SKM-1 (cell line): ENCODE measurements around the gene TREML4.

Experiments
- DNase-seq: peaks from one replicate; lab custom pipeline; 2025; ENCODE audit not compliant: unreplicated experiment; lab: John Stamatoyannopoulos, UW

The TREML4 gene

DNA sequence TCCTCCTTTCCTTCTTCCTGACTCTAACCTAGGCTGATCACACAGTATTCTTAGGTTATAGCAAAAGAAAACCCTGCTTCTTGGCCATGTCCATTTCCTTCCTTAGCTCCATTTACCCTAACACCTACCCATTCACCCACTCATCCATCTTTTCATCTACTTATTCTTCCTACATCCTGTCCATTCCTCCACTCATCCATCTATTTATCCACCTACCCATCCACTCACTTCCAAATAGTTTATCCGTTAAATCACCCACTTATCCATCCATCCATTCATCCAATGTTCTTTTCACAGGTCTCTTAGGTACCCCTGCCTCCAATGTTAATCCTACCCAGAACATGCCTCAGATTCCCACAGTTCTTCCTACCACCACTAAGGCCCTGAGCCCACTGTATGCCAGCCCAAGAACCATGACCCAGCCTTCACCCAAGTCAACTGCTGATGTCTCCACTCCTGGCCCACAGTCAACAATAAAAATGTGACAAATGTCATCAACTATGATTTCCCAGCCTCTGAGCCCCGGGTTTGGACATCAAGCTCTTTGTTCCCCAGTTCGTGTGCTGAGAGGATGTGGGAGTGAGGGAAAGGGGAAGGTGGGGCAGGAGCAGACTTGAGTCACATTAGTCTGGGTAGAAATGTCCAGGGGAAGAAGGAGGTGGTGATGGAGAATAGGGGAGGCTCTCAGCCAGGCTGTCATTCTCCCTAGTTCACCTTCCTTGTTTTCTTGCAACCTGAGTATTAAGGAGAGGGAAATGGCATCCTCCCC, 24.4 kb downstream of the TREML4 start:
- DNase-seq: no peak

DNA sequence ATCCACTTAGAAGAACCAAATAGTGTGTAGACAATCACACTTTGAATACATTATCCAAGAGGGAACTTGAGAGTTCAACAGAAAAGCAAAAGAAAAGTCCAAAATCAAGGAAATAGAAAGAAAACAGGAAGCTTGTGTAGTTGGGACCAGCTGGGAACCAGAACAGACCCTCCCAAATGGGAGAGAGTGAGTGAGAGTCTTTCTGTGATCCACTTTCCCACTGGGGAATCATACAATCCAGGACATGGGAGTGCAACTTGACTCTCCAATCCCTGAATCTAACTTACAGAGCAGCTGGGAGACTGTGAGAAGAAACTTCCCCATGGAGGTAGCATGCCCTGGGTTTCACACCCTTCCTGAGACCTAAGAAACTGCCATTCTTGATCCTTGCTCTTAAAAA, 27.0 kb downstream of the TREML4 start:
- no peak for DNase-seq

DNA sequence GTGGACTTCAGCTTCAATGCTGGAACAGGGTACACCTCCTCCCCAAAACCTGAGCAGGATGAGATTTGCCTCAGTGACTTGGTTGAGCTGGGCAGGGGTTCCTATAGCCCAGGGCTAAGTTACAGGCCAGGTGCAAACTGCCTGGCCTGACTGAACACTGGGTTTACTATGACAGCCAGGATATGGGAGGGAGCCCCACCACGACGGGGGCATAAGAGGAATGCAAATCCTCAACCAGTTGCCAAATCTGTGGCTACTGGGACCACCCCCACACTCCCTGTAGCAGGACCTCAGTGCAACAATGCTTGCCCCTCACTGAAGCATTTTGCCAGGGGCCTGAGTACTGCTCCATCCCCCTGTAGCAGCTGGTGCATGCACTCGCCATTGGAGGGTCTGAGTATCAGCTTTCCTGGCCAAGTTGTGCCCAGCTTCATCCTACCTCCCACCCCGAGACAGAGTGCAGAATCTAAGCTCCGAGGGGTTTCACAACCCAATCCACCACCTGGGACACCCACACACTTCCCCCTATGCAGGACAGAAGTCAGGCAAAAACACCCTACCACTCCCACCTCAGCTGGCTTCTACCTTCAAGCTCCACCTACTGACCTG, 27.6 kb downstream of the TREML4 start:
- DNase-seq: no peak

DNA sequence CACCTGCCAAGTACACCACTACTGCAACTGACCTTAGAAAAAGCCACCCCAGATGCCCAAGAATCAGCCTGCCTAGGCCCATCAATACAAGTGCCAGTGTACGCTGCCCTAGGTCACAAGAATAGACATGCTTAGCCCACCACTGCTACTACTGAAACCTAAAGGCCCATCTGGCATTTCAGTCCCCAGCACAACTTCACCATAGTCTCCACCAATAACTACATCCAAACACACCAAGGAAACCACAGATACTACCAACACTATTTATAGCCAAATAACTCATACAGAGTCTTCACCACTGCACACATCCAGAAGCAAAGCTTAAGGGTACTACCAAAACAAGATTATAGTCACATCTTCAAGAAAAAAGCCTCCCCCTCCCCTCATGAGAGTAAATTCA, 28.2 kb downstream of the TREML4 start:
- no peak for DNase-seq

DNA sequence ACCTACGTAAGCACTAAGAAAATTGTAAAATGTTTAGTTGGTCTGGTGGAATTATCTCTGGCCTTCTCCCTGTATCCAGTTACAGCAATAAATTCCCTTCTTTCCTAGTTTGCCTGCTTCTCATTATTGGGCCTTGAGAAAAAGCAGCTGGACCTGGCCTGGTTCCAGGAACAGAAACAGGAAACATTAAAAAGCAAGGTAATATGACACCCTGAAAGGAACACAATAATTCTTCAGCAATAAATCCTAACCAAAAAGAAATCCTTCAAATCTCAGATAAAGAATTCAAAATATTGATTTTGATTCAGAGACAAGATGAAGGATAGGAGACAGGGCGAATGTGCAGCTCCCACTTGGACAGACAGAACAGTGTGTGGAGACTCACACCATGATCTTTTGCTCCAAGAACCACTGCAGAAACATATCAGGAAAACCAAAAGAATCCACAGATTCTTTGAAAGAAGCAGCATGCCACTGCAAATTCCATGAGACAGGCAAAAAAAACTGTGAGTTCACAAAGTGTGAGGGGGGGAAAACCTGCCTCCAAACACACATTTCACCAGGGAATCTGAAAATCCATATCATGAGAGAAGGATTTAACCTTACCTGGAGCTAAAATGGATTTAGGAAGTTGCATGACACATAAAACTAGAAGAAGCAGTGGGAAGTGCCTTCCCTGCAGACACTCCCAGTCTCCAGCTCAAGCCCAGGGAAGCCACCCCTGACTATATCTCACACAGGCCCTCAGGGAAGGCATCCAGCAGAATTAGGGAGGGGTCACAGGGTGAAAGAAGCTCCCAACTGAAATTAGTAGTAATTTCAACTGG, 29.4 kb downstream of the TREML4 start:
- no peak for DNase-seq

DNA sequence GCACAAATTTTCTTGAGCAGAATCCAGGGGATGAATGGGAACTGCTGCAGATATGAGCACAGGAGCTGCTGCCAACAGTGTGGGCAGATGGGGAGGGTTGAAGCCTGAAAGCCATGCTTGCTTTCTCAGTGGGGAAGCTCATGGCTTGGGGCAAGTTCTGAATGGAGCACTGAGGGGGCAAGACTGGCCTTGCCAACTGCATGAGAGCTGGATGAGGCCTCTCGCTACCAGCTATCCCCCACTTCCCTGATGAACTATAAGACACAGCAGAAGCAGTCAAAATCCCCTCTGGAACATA, 30.0 kb downstream of the TREML4 start:
- DNase-seq: no peak

DNA sequence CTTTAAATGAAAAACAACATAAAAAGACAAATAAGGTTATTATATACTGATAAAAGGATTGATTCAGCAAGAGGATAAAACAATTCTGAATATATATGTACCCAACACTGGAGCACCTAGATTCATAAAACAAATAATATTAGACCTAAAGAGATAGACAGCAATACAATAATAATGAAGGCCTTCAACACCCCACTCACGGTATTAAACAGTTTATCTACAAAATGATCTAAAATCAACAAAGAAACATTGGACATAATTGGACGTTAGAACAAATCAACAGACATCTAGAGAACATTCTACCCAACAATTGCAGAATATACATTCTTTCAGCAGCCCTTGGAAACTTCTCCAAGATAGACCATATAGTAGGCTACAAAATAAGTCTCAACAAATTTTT, 34.3 kb downstream of the TREML4 start:
- no peak for DNase-seq

DNA sequence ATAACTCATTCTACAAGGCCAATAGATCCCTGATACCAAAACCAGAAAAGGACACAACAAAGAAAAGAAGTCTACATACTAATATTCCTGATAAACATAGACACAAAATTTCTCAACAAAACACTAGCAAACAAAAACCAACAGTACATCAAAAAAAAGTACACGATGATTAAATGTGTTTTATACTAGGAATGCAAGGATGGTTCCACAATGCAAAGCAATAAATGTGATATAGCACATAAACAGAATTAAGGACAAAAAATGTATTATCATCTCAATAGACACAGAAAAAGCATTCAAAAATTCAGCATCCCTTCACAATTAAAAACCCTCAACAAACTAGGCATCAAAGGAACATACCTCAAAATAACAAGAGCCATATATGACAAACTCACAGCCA, 35.1 kb downstream of the TREML4 start:
- DNase-seq: no peak

DNA sequence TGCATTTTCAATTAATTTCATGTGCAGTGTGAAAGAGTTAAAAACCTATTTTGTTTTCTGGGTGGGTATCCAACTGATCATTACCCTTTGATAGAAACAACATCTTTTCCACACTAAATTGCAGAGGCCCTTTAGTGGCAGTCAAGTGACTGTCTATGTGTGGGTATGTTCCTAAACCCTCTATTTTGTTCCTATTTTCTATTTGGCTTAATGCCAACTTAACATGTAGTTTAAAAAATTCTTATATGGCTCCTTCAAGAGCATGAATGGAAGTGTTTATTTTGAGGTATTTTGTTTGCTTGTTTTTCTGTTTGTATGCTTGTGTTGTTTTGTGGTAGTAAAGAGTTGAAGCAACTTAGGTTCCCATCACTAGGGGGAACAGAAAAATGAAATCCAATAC, 38.4 kb downstream of the TREML4 start:
- DNase-seq: no peak

DNA sequence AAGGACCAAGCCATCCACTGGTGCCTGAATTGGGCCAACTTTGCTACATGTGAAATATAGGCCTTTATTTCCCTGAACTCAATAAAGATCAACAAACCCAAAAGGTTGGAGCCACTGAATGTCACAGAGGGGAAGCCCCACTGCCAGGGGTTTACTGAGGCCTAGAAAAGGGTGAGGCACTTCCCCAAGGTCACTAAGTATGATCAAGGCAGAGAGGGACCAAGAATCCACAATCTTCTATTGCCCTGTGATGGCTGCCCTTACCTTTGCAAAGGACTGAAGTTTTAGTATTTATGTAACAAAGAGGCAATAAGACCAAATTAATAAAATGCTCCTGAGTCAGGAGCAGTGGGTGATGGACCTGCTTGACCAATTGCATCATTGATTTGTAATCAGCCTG, 40.3 kb downstream of the TREML4 start:
- DNase-seq: no peak

DNA sequence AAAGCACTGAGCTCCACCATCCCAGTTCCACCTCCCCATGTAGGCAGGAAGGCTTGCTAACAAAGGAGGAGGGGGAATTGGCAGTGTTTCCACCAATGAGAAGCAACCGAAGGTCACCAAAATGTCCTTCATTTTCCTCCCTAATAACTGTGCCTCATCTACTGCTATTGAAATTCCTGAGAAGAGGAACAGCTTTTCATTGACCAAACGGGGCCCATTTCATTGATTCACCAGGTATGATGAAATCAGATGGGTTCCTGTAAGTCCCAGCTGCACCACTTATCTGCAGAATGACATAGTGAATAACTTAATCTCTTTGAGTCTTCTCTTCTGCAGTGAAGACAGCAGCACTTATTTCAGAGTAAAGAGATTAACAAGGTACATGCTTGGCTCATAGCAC, 41.0 kb downstream of the TREML4 start:
- DNase-seq: no peak

DNA sequence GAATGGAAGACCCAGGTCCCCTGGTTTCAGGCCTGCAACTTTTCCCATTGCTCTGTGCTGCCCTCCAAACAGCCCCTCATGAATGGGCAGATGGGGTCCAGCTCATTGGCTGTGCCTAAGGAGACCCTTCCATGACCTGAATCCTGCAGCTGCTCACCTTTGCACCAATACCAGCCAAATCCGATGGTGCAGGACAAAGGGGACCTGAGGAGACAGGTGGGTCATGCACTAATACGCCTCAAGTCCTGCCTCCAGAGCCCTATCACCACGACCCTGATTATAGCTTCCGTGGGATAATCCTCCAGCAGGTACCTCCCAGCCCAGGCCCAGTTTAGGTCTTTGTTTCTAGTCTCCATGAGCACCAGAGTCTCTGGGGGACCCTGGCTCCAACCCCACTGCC, 41.6 kb downstream of the TREML4 start:
- DNase-seq: no peak

DNA sequence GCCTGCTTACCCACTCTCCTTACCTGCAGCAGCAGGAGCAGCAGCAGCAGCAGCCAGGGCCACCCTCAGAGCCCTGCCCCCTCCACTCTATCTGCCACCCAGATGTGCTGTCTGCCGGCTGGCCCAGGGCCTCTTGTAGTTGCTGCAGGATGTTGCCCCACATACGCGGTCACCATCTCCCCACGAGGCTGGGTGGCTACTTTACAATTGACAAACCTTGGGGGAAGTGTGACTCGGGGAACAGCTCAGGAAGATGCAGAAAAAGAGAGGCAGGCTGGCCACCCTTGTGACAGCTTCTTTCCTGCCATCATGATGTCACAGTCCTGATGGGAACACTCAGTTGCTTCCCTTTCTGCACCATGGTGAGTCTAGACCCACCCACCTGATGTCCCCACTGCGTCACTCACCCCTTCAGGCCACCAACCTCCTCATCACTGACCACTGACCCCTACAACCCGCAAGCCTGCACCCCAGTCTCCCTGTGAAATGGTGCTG, 43.8 kb downstream of the TREML4 start:
- DNase-seq: peak; percentile 96

DNA sequence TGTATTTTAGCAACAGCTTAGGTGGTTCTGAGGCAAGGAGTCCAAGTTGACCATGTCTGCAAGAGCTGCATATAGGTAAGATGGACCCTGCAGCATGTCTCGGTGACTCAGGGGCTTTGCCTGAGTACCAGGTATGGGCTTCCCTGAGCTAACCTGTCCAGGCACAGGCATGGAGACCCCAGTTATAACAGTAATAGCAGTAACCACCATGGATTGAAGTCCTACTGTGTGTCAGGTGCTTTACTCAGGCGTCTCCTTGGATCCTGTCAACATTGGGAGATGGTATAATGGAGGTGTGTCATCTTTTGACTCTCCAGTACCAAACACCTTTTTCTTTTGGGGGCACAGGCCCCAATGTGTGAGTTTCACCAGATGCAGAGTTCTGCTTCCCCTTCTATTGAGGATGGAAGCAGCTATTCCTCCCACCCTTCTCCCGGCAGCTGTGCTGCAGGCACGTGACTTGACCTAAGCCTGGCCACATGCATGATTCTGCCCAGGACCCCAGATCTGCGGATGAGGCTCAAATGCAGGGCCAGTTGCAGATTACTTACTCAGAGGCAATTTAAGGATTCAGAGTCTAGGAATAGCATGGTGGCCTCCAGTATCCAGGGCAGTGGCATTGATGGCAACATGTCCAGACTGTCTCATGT, 44.6 kb downstream of the TREML4 start:
- DNase-seq: no peak

DNA sequence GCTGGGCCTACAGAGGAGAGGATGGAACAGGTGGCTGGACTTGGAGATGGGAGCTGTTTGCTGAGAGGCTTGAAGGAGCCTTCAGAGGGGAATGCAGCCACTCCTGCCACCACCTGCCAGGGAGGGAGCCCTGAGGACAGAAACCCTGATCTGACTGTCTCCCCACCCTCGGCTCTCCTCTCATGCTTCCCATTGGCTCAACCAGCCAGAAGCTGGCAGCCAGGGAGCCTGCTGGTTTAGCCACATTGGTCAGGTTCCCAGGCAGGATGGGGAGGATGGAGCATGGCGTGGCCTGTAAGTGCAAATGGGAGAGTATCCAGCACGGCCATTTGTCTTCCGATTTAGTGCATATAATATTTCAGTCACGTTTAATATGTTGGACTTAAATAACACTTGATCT, 45.6 kb downstream of the TREML4 start:
- no peak for DNase-seq

DNA sequence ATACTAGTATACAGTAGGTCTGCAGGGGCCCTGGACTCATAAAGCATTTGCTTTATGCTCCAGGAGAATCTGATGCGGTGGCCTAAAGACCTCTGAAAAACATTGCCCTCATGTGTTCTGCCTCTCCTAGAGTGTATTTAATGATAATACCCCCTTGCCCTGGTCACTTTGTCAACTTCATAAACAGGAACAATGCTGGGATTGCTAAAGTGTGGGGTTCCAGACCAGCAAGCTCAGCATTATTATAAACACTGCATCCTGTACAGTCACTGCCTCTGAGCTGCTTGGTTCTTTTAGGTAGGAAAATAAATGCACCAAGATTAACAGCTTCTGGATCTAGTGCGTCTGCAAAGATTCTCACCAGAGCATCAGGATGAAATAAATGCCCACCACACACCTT, 46.1 kb downstream of the TREML4 start:
- DNase-seq: no peak

DNA sequence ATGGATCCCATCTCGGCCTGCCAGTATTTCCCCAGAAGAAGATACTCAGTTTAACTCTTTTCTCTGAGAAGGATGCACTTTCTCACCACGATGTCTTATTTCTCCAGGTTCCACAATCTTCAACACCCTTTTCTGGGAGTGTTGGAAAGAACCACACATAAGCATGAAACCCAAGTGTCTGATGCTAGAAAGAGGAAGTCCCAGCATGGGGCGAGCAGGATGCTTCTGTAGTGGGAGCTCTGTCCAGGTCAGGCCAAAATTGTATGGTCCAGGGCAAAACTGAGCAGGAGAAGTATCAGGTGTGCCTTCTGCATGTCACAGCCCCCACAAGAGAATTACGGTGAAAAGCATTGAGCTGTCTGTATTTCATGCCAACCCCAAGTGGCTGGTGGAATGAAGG, 47.3 kb downstream of the TREML4 start:
- DNase-seq: no peak

DNA sequence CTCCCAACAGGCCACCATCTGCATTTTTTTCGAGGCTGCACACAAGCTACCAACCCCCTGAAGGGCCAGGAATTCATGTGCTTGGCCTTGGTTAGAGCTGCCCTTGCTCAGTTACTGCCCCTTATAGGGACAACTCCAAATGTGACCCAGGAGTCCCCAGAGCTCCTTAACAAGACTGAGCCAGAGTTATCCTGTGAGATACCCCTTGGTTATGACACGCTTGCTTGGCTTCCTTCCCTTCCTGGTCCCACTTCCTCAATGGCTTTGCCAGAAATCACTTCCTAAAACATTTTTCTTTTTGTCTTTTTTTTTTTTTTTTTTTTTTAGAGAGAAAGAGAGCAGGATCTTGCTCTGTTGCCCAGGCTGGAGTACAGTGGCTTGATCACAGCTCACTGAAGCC, 49.5 kb downstream of the TREML4 start:
- no peak for DNase-seq

DNA sequence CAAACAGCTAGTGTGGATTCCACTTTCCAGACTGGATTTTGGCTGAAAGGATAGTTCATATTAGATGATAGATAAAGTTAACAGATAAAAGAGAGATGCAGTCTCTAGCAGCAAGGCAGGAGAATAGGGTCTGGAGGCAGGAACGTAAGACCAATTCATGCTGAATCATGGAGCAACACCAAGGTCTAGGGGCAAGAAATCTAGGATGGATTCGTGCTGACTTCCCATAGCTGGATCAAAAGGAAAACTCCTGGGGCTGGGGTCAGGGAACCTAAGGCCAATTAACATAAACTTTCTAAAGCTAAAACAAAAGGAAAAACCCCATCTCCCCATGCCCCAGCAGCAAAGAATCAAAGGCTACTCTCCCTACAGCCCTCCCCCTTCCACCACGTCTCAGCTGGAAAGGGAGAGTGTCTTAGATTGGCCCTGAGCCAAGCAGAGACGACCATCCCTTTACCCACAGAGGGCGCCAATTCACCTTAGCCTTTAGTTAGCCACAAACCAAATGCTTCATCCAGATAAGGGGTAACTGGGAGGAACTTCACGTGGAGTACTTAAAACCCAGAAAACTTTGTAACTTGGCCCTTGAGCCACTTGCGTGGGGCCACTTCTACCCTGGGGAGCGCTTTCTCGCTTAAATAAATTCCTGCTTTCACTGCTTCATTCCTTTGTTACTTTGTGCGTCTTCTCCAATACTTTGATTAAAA, 50.7 kb downstream of the TREML4 start:
- DNase-seq: peak; percentile 80

DNA sequence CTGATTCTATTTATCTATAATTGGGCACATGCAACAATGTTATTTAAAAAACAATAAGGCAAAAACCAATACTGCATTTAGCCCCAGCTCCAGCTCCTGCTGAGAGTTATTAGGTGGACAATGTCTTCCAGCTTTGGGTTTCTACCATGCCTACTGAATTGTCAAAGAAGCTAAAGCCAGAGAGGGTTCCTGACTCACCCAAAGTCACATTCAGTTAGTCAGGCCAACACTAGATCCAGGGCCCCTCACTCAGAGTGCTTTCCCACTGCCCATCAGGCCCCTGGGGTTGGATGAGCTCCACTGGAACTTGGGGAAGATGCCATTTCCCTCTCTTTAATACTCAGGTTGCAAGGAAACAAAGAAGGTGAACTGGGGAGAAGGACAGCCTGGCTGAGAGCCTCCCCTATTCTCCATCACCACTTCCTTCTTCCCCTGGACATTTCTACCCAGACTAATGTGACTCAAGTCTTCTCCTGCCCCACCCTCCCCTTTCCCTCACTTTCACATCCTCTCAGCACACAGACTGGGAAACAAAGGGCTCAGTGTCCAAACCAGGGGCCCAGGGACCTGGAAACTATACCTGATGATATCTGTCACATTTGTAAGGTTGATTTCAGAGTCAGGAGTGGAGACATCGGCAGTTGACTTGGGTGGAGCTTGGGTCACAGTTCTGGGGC, 52.4 kb downstream of the TREML4 start:
- peak; percentile 28 for DNase-seq
